Cardiac muscle cell (in vitro differentiated cells and primary cell): Measurements from ENCODE around the gene RAD18. TPM values are rescaled to one million over a fixed set of nuclear protein-coding genes. Genes with fewer than 3 reads are reported as not detected.

ENCODE experiments used
- DNase-seq, 2 donors: peaks; one replicate each; pipeline versions ENCODE4 v3.0.0 to v3.0.0-alpha.2; 2010 to 2017; ENCODE audit warnings: low read depth in 1 of 2, low spot score in 1 of 2
- H3K27ac ChIP-seq: fragments of 200-600 bp; sonication (generic); 2 replicates; pipeline ENCODE4 v1.5.1; 2016
- H3K27me3 ChIP-seq: fragments of 200-600 bp; sonication (generic); 2 replicates; pipeline ENCODE4 v1.6.0; 2016; ENCODE audit warnings: control low read depth
- H3K36me3 ChIP-seq: fragments of 200-600 bp; sonication (generic); 2 replicates; pipeline ENCODE4 v1.5.1; 2016; ENCODE audit warnings: control low read depth
- H3K4me1 ChIP-seq: fragments of 200-600 bp; sonication (generic); 2 replicates; pipeline ENCODE4 v1.8.1; 2017; ENCODE audit warnings: low read depth, mild to moderate bottlenecking, mixed run types
- H3K4me3 ChIP-seq: fragments of 200-600 bp; sonication (generic); 2 replicates; pipeline ENCODE4 v1.5.1; 2016; ENCODE audit warnings: mild to moderate bottlenecking
- H3K9me3 ChIP-seq: fragments of 200-600 bp; sonication (generic); 2 replicates; pipeline ENCODE4 v1.5.1; 2017; ENCODE audit warnings: low read depth, mild to moderate bottlenecking, control low read depth
- CTCF ChIP-seq: IDR thresholded peaks from 2 replicates; pipeline ENCODE4 v1.5.1; 2012; ENCODE audit warnings: low read depth, mild to moderate bottlenecking, low read length
- polyA plus RNA-seq: library from polyadenylated mRNA; unstranded; fragments of >200 nt; fragmentation: Nextera tagmentation; extraction: Ambion mirVana; gene quantifications from 2 replicates; pipeline ENCODE4 v1.2.1, GENCODE V29; 2016
- total RNA-seq: library from RNA; depleted of rRNA; stranded (reverse); fragments of >200 nt; gene quantifications from 2 replicates; pipeline ENCODE4 v1.2.3, GENCODE V29; 2016

The RAD18 gene
- total RNA-seq (4.8 and 5.9 TPM in 2 replicates), polyA plus RNA-seq (7.8 and 12.4 TPM in 2 replicates)

GRCh38 chr3:8963137-8963853, at the start of gene RAD18:
Gene RAD18, minus strand, starts transcription at chr3:8963472. Its CDS starts 87 bp downstream, at chr3:8963385.
- H3K27ac ChIP-seq, result peak within 1 kb of the TSS; percentile 46
- peak within 1 kb of the TSS; percentile 71 for H3K4me3 ChIP-seq
- H3K9me3 ChIP-seq, result no peaks in the 10 kb centered on the region
- TF ChIP-seq CTCF, result no peak
- peaks cover 11% of the 10 kb centered on the region for H3K4me1 ChIP-seq
- peak; percentile 94 to 95 for DNase-seq
- peaks cover 3% of the 10 kb centered on the region for H3K27me3 ChIP-seq
- no peaks in the 10 kb centered on the region for H3K36me3 ChIP-seq

GRCh38 chr3:9012521-9012920, 49.2 kb upstream of the RAD18 start:
- Histone ChIP-seq H3K9me3 (no peaks in the 10 kb centered on the region), H3K4me3 (no peak overlapping the region), H3K27me3 (no peaks in the 10 kb centered on the region), H3K4me1 (no peaks in the 10 kb centered on the region), H3K27ac (no peak overlapping the region), H3K36me3 (no peaks in the 10 kb centered on the region)
- no peak for DNase-seq
- TF ChIP-seq CTCF, result no peak

- Histone ChIP-seq H3K4me3 (no peak overlapping the region), H3K36me3 (no peaks in the 10 kb centered on the region)
These were observed 46.8 kb upstream of the RAD18 start for GRCh38 chr3:9009976-9010545.

GRCh38 chr3:9008550-9009255, 45.4 kb upstream of the RAD18 start:
- H3K9me3 ChIP-seq, result no peaks in the 10 kb centered on the region
- DNase-seq, result no peak
- no peak overlapping the region for H3K27ac ChIP-seq
- no peaks in the 10 kb centered on the region for H3K36me3 ChIP-seq
- no peak for TF ChIP-seq CTCF
- no peaks in the 10 kb centered on the region for H3K4me1 ChIP-seq
- H3K27me3 ChIP-seq, result no peaks in the 10 kb centered on the region
- no peak overlapping the region for H3K4me3 ChIP-seq

More at GRCh38 chr3:9009976-9010545, 46.8 kb upstream of the RAD18 start:
- Histone ChIP-seq H3K27me3 (no peaks in the 10 kb centered on the region), H3K9me3 (no peaks in the 10 kb centered on the region), H3K27ac (no peak overlapping the region), H3K4me1 (no peaks in the 10 kb centered on the region)
- TF ChIP-seq CTCF, result no peak
- no peak for DNase-seq

GRCh38 chr3:9007928-9008327, 44.7 kb upstream of the RAD18 start:
- TF ChIP-seq CTCF, result no peak
- Histone ChIP-seq H3K36me3 (no peaks in the 10 kb centered on the region), H3K4me3 (no peak overlapping the region), H3K4me1 (no peaks in the 10 kb centered on the region), H3K27ac (no peak overlapping the region), H3K27me3 (no peaks in the 10 kb centered on the region), H3K9me3 (no peaks in the 10 kb centered on the region)
- DNase-seq, result no peak
